DMS153 (cell line): ENCODE measurements around the gene COL9A3.

Source experiments
- DNase-seq: peaks from one replicate; lab custom pipeline; 2025; lab: John Stamatoyannopoulos, UW

COL9A3 gene

DNA sequence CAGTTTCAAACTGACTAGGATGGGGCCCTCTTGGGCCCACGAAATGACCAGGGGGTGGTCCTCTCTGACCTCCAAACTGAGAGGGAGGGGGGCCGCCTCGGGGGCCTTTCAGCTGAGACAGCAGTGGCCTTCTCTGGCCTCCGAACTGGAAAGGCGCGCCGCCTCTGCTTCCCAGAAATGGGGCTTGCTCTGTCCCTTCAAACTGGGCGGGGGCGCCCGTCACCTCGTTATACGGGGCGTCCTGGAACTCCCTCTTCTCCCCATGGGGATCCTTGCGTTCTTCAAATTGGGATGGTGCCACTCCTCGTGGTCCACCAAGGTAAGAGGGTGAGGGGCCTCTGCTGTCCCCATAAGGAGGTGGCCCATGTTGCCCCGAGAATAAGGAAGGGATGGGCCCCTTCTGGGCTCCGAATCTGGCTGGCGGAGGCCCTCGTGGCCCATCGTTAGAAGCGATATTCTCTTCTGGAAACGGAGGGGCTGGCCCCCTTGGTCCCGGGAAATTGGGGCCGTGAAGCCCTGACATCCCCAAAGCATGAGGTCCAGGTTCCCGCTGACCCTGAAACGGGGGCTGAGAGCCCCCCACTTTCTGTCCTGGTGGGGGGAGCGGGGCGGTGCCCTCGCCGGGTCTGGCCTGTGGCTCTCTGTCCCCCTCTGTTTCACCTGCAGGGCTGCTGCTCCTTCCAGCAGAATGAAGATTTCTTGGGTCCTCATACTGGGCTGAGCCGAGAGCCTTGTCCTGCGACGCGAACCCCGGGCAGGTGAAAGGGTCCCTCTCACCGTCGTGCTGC, 63.5 kb downstream of the COL9A3 start:
- no peak for DNase-seq

DNA sequence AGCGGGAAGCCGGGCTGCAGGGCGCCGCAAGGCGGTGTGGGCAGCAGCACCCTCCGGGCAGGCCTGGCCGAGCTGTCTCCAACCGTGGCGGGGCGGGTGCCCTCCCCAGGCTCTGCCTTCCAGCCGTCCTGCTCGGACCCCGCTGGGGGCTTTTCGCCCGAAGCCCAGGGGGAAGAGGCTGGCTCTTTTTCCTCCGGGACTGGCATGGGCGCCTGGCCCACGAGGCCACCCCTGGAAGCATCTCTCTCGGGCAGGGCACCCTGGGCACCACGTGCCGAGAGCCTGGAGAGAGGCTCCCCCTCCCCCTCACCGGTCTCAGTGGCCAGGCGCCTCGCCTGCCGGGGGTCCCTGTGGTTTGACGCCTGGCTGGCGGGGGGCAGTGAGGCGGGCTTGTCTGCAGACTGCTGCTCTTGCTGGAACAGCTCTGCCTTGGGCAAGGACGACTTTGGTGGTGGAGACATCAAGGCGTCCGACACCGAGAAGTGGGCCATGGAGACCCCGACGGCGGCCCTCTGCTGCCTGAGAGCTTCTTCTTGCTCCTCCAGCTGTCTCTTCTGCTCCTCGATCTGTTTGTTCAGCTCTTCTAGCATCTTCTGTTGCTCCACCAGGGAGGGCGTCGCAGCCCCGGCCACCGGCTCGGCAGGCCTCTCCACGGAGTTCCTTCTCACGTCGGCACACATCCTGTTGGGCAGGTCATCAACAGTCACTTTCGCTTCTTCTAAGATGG, 64.2 kb downstream of the COL9A3 start:
- DNase-seq = no peak

DNA sequence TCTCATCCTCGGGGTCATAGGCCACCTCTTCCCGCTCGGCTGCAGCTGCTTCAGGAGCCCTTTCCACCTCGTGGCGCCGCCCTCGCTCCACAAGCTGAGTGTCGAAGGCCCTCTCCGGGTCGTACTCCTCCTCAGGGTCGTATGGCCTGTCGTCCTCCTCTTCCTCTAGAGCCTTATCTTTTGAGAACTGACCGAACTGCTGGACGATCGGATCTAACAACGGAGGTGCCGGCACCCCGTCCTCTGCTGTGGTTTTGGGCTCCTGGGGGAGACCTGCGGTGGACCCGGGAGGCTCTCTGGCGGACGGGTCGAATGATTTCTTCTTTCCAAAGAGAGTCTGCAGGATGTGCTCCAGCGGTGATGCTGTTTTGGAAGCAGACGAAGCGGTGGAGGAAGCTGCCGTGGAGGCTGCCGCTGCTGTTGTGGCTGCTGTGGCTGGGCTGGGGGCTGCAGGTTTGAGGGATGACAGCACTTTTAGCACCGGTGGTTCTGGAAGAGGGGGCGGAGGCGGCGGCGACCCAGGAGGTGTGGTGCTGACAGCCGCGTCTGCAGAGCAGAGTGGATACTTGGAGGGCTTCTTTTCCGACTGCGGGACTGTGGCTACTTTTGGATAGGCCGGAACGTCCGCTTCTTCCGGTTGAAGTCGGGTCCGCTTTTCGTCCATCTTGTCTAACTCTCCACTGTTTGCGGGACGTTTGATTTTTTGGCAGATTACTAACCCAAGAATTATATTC, 65.0 kb downstream of the COL9A3 start:
- DNase-seq = no peak

DNA sequence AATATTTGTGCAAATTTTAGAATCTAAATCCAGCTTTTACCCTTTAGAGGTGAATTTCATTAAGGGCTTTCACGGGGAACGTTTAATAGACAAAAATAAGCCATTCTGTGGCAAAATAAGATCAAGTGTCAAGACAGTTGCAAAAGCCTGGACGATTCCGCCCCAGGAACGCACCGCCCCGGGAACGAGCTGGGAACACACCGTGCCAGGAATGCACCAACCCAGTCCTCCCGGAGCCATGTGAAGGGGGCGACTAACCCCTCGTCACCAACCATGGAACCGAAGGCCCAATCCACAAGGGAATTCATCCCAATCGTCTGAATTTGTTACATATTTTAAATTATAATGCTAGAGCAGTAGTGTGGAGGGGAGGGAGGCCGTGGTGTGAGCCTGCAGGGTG, 65.6 kb downstream of the COL9A3 start:
- no peak for DNase-seq

DNA sequence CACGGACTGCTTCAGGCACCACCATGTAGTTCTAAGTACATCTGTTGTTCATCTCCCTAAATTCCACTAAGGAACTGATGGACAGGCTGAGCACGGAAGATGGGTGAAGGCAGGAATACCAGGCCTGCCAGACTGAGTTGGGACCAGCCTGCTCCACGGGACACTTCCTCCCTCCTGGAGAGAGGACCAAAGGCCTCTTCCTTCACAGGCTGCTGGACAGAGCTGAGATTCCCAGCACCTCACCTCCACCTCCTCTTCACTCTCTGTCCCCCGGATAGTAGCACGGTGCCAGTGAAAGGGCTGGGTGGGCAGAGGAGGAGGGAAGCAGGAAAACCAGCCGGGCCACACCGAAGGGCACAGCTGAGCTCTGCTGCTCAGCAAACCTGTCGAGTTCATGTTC, 67.7 kb downstream of the COL9A3 start:
- no peak for DNase-seq

DNA sequence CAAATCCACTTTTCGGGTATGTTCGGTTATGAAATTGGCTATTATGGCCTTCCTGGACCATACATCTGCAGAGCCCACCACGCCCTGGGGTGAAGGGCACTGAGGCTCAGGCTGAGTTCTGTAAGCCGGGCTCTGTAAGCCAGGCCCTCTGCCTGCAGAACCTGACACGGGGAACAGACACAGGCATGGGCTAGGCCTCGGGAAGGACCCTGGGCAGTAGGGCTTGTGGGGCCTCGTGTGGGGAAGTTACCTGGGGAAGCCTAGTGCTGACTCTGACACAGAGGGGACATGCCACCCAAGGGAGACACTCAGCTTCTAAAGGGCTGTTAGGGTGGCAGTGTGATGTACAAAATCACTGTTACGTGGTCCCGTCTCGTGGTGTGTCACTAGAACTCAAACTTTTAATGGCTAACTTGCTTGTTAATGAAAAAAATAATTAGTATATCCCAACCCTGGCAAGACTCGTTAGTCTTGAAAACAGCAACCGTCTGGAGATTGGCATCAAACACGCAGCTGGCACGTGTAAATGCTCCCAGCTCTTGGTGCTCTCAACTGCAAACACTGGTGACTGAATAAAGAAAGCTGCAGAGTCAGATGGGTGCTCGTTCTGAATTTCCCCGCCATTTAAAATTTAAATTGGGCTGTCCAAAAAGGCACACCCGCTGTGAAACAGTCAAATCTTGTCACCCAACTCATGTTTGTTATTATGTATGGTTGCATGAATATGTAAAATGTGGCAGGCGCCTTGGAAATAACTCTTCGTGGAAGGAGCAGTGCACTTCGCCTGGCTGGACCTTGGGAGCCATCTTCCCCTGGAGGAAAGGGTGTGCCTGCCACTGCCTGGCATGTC, 68.4 kb downstream of the COL9A3 start:
- no peak for DNase-seq

DNA sequence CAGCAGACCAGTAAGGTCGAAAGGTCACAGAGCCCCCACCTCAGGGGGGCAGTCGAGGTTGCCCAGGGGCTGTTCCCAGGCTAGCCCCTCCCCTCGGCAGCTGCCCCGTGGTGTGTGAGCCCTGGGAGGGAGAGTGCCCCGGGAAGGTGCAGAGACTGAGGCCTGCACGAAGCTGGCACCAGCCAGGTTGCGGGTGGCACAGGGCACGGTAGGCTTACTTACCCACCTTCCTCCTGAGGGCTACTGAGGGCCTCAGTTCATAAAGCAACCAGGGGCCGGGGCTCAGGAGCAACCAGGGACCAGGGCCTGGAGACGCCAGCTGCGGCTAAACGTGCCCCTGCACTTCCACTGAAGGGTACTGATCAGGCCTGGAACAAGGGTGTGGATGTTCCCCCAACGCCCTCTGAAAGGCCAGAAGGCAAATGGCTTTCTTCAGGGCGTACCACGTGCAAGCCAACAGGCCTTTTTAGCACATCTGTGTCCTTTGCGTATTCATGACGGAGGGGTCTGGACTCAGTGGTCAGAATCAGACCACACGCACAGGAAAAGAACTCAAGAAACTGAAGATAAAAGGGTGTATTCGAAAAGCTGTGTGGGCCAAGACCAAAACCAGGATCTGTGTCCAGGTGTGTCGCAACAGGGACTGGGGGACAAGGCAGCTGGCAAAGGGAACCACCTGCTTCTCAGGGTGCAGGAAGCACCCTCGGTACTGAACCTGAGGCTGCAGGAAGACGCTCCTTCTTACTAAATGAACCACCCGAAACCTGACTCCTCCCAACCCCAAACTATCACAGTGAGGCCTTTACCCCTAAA, 69.3 kb downstream of the COL9A3 start:
- DNase-seq = peak; percentile 19

DNA sequence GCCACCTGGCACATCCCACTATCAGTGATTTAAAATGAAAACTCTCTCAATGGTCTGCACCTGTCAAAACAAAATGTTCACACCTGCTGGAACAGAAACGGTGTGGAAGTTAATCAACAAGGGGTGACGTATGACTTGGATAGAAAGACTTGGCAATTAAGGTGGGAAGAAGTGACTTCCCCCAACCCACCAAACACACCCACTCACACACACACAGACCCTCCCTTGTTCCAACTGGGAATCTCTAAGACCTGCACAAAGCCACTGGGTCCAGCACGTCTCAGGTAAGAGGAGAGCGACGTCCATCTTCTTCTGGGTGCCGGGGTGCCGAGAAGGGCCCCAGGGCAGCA, 69.8 kb downstream of the COL9A3 start:
- no peak for DNase-seq

DNA sequence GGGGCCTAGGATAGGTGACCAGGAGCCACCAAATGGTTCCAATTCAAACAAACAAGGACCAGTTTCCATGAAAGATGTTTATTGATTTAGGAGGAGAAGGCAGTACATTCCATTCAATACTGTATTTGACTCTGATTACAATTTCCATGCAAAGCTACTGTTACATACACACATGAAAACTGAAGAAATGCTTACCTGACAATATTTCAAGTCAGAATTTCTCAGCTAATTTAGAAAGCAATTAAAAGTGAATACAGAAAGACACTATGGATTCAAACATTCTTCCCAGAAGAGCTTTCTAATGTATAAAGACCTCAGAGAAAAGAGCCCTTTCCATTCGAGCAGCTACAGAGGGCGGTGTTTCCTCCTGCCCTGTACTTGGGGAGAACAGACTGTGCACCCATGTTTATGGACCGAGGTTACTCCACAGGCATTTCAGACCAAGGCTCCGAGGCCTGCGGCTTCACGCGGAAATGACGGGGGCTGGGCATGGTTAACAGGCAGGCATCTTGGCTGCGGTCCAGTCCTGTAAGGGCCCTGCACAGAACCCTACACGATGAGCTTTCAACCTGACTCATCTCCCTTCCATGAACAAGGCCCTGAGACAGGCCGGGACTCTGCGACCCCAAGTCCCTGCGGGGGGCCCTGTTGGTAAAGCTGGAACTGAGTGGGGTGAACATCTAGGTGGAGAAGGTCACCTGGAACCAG, 70.5 kb downstream of the COL9A3 start:
- peak; percentile 65 for DNase-seq

DNA sequence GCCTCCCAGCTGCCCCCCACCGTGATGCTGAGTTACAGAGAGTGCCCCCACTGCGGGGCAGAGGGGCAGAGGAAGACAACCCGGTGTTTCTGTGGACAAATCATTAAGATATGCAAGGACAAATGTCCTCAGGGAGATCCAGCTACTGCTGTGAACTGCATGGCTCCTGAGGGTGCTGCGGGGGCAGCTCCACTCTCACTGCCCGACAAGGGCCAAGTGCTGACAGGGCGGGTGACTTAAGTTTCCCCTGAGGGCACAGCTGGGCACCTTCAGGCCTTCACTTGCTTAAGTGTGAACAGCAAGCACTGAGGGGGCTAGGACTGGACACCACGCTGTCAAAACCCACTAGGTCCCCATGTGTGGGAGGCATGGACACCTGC, 71.0 kb downstream of the COL9A3 start:
- DNase-seq = no peak

DNA sequence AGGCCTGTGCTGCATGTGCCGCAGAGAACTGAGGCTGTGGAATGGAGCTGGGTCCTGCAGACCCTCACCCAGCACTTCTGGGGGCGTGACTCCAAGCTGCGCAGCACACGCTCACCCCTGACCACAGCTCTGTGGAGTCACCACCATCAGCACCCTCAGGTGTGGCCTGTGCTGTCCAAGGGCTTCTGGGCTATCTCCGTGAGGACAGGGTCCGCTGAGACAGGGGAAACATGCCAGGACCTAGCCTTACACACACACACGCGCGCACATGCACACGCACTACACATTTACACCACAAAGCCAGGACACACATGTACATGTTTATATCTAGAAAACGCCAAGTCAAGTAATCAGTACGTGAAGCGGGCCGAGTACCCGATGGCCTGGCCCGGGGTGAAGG, 71.6 kb downstream of the COL9A3 start:
- no peak for DNase-seq

DNA sequence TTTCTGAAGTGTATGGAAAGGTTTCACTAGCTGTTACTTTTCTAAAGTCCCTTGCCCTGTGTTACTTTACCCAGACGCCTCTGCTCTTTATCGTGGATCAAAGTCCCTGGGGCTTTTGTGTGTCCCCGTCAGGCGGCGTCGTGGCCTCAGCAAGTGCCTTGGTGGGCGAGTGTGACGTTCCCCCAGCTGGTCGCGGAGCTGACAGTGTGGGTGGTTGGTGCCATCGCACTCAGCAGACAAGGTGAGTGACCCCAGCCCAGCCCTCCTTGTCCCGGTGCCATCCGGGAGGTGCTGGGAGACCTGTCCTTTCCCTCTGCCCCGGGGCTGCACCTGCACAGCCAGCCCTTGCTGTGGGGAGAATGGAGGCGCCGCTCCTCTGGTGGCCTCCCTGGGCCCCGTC, 72.1 kb downstream of the COL9A3 start:
- no peak for DNase-seq

DNA sequence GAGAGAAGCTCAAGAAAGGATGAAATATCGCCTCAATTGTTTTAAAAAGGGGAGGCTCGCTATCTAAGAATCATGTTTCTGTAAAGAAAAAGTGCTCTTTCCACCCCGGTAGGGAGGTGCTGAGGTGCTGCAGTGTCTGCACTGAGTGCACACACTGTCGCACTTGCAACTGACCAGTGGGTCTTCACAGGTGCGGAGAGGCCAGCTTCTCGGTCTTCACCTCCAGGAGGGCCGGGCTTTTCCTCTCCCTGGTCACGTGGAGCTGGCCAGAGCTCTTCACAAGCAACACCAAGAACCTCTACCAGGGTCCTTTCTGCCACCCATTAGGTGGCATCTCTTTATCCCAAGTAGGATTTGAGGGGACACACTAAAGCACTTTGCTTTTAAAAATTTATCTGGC, 72.6 kb downstream of the COL9A3 start:
- no peak for DNase-seq

DNA sequence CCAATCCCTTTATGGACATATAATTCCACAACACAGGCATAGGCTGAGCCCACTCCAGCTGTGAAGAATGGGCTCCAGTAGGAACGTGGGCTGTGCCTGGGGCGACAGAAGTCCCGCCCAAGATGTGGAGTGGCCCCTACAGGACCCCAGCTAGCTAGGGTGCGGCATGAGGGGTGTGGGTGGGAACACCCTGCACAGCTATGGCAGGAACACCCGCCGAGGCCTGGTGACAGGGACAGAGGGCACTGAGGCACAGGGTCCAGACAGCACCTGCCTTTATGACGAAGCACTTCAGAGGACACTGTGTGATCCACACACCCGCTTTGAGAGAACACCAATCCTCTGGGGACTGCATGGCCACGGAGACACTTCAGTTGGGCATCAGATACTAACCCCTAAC, 73.0 kb downstream of the COL9A3 start:
- no peak for DNase-seq

DNA sequence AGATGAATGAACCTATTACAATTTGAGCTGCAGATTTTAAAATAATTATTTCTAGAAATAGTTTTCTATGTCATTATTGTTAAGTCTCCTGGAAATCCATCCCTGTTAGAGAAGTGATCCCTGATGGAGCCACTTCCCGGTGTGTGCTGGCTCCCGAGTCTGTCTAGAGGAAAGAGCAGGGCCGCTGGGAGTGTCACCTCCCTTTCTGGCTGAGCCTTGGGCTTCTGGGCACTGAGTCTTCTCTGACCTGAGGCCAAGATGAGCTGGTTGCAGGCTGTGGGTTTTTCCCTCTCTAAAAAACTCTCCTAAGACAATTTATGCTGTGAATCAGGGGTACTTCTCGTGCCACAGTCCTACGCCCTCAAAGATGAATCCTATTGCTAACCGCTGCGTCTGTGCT, 73.6 kb downstream of the COL9A3 start:
- no peak for DNase-seq
